Left hindlimb (tissue), 1 donor: ENCODE data around the gene LYPD3.

Experiments used
- DNase-seq: peaks from one replicate; pipeline ENCODE4 v3.0.0-alpha.2; 2018

LYPD3 gene

DNA sequence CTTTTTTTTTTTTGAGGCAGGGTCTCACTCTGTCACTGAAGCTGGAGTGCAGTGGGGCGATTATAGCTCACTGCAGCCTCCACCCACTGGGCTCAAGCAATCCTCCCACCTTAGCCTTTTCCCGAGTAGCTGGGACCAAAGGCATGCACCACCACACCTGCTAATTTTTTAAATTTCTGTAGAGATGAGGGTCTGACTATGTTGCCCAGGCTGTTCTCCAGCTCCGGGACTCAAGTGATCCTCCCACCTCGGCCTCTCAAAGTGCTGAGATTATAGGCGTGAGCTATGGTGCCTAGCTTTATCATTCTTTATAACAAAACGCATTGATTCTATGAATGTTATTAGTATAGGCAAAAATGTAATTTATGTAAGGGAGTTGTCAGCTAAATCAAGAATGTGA lies 17.9 kb upstream of the LYPD3 start:
- DNase-seq = no peak

DNA sequence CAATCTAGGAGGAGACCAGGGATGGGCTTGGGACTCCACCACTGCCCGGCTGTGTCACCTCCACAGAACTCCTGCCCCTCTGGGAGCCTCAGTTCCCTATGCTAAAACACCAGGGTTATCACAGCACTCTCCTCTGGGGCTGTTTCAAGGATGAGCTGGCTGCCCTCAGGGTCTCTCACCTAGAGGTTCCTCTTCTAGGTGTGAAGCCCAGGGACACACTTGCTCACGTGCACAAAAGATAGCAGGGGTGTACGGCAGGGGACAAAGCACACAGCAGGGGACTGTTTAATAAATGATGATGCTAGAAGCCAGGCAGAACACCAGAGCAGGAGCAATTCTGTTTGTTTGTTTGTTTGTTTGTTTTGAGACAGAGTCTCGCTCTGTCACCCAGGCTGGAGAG lies 16.8 kb upstream of the LYPD3 start:
- no peak for DNase-seq

- DNase-seq = no peak
Observed at GRCh38 chr19:43481701-43482100, 16.3 kb upstream of the LYPD3 start.

- DNase-seq = no peak
Observed at GRCh38 chr19:43480574-43480973, 15.2 kb upstream of the LYPD3 start.

GRCh38 chr19:43479961-43480561 lies 14.7 kb upstream of the LYPD3 start:
- DNase-seq = no peak

DNA sequence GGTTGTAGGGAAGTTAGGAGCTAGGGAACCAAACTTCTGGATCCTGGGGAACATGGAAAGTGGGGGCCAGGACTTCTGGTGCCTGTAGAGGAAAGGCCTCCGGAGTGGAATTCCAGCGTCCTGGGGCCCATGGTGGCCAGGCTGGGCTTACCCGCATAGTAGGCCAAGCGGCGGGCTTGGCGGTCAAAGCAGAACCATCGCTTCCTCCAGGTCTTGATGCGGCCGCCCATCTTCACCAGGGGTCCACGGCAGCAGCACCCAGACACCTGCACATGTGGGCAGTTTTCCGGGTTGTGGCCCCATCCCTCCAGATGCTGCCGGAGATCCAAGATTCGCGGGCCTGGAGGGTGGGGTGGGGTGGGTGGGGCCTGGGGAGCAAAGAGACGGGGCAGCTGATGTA lies 13.8 kb upstream of the LYPD3 start:
- no peak for DNase-seq

DNA sequence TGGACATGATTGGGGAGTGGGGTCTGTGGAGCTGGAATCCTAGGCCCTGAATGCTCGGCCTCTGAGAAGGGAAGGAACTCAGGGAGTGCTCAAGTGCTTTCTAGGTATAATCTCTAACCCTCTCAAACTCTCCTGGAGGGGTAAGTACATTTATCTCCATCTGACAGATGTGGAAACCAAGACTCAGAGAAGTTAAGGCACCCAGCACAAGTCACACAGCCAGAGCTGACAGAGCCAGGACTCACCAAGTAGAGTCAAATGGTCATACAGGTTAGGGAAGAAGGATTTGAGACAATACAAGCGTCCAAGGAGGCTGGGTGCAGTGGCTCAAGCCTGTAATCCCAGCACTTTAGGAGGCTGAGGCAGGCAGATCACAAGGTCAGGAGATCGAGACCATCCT lies 12.9 kb upstream of the LYPD3 start:
- DNase-seq = no peak

- DNase-seq = no peak
Observed at GRCh38 chr19:43476606-43477005, 11.2 kb upstream of the LYPD3 start.

GRCh38 chr19:43474986-43475705 lies 9.7 kb upstream of the LYPD3 start:
- DNase-seq = peak; percentile 95

GRCh38 chr19:43474487-43474886 lies 9.1 kb upstream of the LYPD3 start:
- no peak for DNase-seq

DNA sequence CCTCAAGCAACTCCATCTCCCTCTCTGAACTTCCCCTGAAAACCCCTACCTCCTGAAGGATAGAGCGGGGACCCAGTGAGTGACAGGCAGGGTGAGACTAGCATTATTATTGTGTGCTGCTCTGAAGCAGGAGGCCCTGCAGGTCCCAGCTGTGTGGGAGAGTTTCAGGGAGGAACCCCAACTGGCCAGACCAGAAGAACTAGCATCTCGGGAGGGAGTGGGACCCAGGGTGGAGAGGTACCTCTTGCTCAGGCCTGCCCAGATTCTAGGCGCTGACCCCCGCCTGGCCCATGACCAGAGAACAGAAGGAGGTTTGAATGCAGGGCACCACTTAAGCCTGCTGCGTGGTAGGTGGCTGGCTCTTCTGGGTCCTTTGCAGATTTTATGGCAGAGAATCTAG lies 5.7 kb upstream of the LYPD3 start:
- no peak for DNase-seq

DNA sequence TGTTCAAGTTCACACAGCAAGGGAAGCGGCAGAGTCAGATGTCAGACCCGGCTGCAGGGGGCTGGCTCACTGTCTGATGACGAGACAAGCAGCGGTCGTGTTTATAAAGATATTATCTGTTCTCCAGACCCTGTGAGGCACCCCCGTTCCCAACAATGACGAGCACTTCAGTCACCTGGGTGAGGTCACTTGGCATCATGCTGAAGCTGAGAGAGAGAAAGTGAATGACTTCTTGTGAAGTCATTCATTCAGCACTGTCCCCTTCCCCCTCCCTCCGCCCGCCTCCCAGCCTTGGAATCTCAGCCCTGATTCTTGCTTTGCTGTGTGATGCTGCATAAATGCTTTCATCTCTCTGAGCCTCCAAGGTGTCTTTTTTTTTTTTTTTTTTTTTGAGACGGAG lies 4.9 kb upstream of the LYPD3 start:
- DNase-seq = peak; percentile 32

GRCh38 chr19:43469160-43469480 lies 3.7 kb upstream of the LYPD3 start:
- DNase-seq = no peak

DNA sequence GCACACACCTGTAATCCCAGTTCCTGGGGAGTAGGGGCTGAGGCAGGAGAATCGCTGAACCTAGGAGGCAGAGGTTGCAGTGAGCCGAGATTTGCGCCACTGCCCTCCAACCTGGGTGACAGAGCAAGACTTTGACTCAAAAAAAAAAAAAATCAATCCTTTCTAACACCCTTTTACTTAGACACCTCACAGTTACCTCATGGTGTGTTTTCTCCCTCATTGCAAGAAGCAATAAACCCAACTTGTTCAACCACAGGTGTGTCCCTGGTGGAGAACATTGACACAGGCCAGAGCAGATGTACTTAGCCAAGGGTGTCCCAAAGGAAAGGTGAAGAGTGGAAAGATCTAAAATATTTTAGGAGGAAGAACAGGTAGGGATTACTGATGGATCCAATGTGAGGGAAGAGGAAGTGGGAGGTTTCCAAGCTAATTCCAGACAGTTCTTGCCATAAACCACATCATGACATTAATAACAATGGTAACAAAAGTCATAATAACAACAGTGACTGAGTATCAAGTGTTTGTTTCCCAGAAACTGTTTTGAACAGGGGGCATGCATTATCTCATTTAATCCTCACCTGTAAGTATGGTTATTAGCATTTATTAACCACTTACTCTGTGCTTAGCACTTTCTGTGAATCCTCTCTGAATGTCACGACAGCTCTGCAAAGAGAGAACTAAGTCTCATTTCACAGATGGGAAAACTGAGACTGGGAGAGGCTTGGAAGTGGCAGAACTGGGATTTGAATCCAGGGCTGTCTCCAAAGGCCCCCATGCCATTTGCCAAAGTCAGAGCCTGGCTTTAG lies 3.1 kb upstream of the LYPD3 start:
- DNase-seq = no peak

DNA sequence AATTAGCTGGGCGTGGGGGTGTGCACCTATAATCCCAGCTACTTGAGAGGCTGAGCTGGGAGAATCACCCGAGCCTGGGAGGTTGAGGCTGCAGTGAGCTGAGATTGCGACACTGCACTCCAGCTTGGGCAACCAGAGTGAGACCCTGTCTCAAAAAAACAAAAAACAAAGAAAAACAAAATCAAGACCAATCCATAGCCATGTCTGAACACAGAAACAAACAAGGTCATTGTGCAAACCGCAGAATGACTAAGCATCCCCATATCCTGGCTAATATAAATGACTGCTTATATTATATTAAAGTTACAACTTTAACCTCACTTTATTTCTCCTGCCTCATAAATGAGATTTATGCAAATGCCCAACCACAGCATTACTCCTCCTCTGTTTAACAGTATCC lies 2.3 kb upstream of the LYPD3 start:
- DNase-seq = no peak

DNA sequence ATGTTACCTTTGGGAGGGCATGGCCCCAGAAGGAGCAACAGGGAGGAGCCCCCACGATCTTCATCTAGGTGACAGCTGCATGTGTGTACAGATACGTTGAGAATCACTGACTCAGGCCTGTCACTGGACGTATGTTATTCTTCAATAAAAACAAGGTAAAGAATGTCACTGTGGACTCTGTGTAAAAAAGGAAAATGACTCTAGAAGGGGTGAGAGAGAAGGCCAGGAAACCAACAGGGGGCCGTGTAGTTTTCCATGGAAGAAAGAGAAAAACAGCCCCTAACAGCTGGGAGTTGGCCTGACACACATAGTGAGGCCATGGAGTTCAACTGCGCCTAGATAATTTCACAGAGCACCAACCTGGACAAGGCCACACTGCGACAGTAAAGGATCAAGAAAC lies 1.9 kb upstream of the LYPD3 start:
- DNase-seq = no peak

- DNase-seq = no peak
Observed at GRCh38 chr19:43466793-43467192, 1.4 kb upstream of the LYPD3 start.

DNA sequence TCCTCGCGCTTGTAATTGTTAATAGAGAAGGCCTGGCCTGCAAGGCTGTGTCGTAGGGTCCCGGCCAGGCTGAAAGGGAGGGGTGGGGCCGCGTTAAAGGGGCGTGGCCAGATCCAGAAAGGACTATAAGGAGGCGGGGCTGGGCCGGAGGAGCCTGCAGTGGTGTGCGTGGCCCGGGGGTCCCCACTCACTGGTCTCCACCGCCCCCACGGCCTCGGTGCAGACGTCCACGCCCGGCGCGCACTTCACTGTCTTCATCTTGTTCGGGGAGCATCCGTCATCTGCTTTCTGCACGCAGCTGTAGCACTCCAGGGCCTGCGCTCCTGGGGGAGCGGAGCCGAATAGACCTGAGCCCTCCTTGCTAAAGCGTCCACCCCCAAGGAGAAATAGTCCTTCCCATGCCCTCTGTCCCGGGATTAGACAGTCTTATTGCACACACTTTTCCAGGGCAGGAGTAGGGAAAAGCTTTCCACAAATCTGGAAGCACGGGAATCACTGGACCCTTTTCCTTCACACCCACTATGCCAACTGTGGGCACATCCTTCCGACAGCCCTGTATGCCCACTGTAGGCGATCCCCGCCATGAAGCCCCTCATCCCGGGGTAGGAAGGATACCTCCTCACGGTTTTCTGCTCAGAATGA lies 1.2 kb downstream of the LYPD3 start:
- DNase-seq = no peak

- DNase-seq = peak; percentile 96
Observed at GRCh38 chr19:43463381-43464133, 1.9 kb downstream of the LYPD3 start.

GRCh38 chr19:43462785-43463380 lies 2.5 kb downstream of the LYPD3 start:
- DNase-seq = no peak

DNA sequence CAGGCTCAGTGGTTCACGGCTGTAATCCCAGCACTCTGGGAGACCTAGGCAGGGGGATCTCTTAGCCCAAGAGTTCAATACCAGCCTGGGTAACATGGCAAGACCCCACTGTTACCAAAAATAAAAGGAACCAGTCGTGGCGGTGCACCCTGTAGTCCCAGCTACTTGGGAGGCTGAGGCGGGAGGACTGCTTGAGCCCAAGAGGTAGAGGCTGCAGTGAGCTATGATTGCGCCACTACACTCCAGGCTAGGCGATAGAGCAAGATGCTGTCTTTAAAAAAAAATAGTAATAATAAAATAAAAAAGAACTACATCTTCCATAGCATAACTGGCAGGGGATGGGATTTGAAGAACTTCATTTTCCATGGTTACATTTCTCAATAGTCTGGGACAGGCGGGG lies 3.0 kb downstream of the LYPD3 start:
- no peak for DNase-seq

DNA sequence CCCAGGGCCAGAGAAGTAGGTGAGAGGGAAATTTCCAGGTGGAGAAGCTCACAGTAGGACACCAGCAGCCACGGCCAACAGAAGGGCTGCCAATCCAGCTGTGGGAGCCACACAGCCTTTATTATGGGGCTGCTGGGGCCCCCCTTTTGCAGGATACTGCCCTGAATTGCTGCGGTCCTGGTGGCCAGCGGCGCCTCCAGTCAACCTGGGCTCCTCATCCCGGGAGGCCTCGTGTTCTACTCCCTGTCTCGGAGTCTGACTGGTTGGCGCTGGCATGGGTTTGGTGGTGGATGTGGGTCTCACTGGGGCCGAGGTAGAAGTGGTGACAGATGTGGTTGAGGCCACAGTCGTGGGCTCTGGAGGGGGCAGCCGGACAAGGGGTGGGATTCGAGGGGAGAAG lies 4.1 kb downstream of the LYPD3 start:
- DNase-seq = no peak
